Hematopoietic multipotent progenitor cell (in vitro differentiated cells): ENCODE results near the gene CYBB. TPM values are rescaled to one million over a fixed set of nuclear protein-coding genes. Genes with fewer than 3 reads are reported as not detected.

ENCODE experiments used
- DNase-seq, 3 donors: peaks; one replicate each; pipeline ENCODE4 v3.0.0-alpha.2; 2011 to 2015; ENCODE audit warnings: low read depth in 2 of 3, low spot score in 2 of 3
- total RNA-seq: library from RNA; depleted of rRNA; stranded (reverse); fragments of >200 nt; gene quantifications from one replicate; pipeline ENCODE4 v1.2.3, GENCODE V29; 2012

The CYBB gene
- total RNA-seq, 1 donor = 2.7 TPM

- DNase-seq = no peak
Measured at GRCh38 chrX:37830371-37830770, 50.5 kb downstream of the CYBB start.

DNA sequence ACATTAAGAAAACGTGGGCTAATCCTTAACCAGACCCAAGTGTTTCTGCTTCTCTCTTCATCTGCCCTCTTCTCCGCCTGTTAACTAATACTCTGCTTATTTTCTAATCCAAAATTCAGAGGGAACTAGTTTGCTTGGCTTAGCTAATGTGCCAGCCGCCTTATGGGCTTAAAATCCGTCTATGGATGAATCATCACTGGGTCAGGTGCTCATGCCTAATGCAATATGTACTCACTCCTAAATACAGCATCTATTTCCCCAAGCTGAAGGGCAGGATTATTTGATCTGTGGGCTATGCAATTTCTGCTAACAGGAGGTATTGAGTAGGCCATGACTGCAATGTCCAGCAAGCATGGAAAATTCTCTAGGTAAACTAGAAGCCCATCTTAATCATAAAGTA is 55.1 kb downstream of the CYBB start:
- no peak for DNase-seq

GRCh38 chrX:37840931-37841330 is 61.1 kb downstream of the CYBB start:
- DNase-seq = no peak

DNA sequence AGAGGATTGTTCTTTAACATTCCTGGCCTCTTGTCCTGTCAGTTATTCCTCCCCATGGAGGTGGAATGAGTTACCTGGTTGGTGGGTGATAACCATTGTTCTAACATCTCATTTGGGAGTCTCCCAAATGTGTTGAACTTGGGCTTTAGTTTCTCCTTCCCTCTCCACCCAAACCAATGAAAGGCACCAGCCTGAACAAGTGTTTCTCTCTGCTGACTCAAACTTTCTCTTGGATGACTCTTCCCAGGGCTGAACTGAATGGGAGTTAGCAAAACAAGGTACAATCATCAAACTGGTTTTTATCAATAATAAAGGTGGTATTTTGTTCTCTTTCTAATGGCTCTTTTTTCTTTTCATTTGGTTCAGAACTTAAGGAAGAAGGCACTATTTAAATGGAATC is 64.8 kb downstream of the CYBB start:
- no peak for DNase-seq

DNA sequence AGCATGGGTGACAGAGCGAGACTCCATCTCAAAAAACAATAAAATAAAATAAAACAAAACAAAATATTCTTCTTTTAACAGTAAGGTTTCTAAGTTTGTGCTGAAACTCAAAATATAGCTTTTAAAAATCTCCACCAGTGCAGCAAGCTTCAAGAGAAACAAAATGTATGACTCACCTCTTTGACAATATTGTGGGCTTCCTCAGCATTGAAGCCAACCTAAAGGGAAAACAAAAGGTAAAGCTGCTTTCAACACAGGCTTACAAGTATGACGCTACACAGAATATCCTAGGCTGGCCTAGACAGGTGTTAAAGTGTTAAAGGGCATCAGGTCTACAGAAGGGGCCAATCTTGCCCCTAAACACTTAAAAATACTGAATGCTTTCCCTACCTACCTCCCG is 66.3 kb downstream of the CYBB start:
- DNase-seq = no peak

GRCh38 chrX:37846558-37846933 is 66.7 kb downstream of the CYBB start:
- DNase-seq = no peak

DNA sequence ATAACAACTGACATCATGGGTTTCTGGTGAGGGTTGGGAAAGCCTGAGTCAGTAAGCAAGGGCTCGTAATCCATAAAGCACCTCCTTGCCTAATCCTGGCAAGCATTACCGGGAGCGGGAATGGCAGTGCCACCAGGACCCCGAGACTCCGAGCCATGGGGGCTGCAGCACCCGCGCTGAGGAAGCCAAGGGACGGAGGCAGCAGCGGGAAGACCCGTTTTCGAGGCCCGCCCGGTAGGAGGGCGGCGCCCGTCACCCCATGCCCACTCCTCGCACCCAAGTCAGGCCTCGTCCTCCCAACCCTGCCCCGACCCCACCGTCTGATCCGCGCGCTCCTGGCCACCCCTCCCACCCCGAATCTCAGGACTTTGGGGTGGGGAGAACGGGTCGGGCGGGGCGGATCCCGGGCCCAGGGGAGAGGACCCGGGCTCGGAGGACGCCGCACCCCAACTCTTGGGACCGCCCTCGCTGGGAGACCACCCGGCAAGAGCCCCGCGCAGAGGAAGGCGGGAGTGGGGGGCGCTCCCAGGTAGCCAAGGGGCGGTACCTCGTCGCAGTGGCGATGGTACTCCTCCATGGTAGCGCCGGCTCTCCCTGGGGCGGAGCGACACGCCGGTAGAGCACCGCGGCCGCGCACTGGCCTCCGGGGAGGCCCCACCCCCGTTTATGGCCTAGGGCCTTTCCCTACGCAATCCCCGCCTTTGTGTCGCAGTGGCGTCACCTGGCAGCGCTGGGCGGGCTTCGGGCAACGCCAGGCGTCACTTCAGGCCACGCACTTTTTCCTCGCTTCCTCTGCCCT is 67.3 kb downstream of the CYBB start, which contains the start of gene DYNLT3:
Gene DYNLT3 (minus strand): TSS at position 638 of the 799 bp plus-strand sequence. CDS start 61 bp downstream, at position 577.
- DNase-seq = peak; percentile 55 to 73 (median 66)

DNA sequence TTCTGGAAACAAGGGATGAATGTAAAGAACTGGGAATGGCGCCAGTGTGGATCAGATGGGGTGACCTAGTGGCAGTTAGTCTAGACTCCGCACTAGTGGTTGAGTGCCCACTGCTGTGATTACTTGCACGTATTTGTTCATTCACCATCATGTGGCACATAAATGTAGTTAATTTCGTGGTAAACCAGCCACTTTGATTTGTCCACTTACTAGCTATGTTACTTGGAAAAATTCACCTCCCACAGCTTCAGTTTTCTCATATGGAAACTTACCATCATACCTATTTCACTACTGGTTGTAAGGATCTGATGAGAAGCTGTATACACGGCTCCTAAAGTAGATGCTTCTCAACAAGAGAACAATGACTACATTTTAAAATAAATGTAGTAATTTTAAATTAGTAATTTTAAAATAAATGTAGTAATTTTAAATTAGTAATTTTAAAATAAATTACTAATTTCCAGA is 67.9 kb downstream of the CYBB start:
- DNase-seq = no peak

DNA sequence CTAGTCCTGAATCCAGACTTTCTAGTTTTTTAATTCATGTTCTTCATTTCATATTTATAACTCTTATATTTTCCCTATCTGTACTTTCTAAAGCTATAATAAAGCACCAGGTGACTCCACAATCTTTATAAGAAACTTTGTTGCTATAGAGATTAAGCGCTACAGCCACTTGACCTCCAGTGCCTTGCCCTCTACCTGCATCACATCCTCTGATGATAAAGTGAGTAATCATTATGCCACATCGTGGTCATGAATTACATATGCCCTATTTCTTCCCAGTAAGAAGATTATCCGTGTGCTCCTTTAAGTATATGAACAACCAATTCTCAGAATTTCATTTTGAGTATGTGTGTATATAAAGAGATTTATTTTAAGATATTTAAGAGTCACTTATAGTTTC is 74.3 kb downstream of the CYBB start:
- no peak for DNase-seq

DNA sequence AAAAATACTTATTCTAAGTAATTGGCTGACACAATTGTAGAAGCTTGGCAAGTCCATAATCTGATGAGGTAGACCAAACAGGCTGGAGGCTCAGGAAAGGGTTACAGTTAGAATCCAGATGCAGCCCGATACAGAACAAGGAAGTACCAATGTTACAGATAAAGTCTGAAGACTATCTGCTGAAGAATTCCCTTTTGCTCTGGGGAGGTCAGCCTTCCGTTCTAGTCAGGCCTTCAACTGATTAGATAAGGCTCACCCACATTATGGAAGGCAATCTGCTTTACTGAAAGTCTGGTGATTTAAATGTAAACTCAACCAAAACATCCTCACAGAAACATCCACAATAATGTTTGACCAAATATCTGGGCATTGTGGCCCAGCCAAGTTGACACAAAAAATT is 74.9 kb downstream of the CYBB start:
- DNase-seq = peak in 1 of 3 donors; percentile 11

DNA sequence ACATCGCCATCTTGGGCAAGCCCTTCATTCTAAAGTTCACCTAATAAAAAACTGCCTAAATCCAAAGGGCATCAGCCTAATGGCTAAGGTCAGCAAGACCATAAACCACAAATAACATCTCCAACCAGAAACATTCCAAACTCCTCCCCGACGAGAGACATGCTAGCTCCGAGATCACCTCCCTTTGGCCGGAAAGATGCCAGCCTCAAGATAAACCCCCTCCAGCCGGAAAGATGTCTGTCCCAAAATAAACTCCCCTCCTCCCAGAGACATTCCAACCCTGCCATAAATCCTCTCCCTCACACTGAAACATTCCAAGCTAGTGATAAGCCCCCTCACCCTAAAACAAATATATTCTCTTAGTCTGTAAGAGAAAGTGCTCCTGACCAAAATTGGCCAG is 80.9 kb downstream of the CYBB start:
- DNase-seq = no peak

GRCh38 chrX:37862851-37863250 is 83.0 kb downstream of the CYBB start:
- no peak for DNase-seq

Other genes starting within 250 kb of the CYBB start
- 0.27 TPM for gene LANCL3, start 208.4 kb upstream of the CYBB start, total RNA-seq
- 1.6 TPM for gene XK, start 94.3 kb upstream of the CYBB start, total RNA-seq
- 8.1 TPM for gene DYNLT3, start 67.5 kb downstream of the CYBB start, total RNA-seq
- gene SYTL5, start 226.5 kb downstream of the CYBB start, total RNA-seq = not detected